Measurements from ENCODE around the gene GRAMD1B. TPM values are rescaled to one million over a fixed set of nuclear protein-coding genes. Genes with fewer than 3 reads are reported as not detected.
A peak's percentile ranks its signal among the peaks of the same experiment; 100 is the strongest.
"Not testable (repeated sequence)": the region's sequence is repeated elsewhere in the genome, so short reads cannot be mapped to it uniquely, and the experiment has no call there.

GRAMD1B gene
- total and polyA plus RNA-seq, 4 donors: 28.7 to 51.5 (median 45.9) TPM

- H3K4me3 ChIP-seq (ENCODE audit: low read depth, low read length): no peak overlapping the region
- WGBS (ENCODE audit: insufficient coverage): 94% methylated on average over 2 of the region's 6 CpGs
- DNase-seq (ENCODE audit: low read depth in 4 of 6, low spot score in 6 of 6): no peak
- H3K27me3 ChIP-seq (ENCODE audit: control insufficient read depth, insufficient read depth, low read length): no peaks in the 10 kb centered on the region
- no peaks in the 10 kb centered on the region for H3K9me3 ChIP-seq (ENCODE audit: control insufficient read depth, insufficient read depth, low read length)
- H3K4me1 ChIP-seq (ENCODE audit: control insufficient read depth, insufficient read depth, low read length): peaks cover 4% of the 10 kb centered on the region
- H3K36me3 ChIP-seq (ENCODE audit: control insufficient read depth, insufficient read depth, low read length): peaks cover 8% of the 10 kb centered on the region
- H3K27ac ChIP-seq (ENCODE audit: low read depth, low read length): peak overlapping the region; percentile 20
Measured at GRCh38 chr11:123494195-123495050, 64.4 kb downstream of the GRAMD1B start.

- Histone ChIP-seq H3K27ac (ENCODE audit: low read depth, low read length) (no peak overlapping the region), H3K4me1 (ENCODE audit: control insufficient read depth, insufficient read depth, low read length) (peaks cover 6% of the 10 kb centered on the region), H3K36me3 (ENCODE audit: control insufficient read depth, insufficient read depth, low read length) (no peaks in the 10 kb centered on the region), H3K4me3 (ENCODE audit: low read depth, low read length) (no peak overlapping the region), H3K9me3 (ENCODE audit: control insufficient read depth, insufficient read depth, low read length) (no peaks in the 10 kb centered on the region), H3K27me3 (ENCODE audit: control insufficient read depth, insufficient read depth, low read length) (no peaks in the 10 kb centered on the region)
- DNase-seq (ENCODE audit: low read depth in 4 of 6, low spot score in 6 of 6): no peak
- WGBS (ENCODE audit: insufficient coverage): 84% methylated on average over 2 of the region's 5 CpGs
Measured at GRCh38 chr11:123504401-123504800, 74.3 kb downstream of the GRAMD1B start.

- no peak overlapping the region for H3K27ac ChIP-seq (ENCODE audit: low read depth, low read length)
- WGBS (ENCODE audit: insufficient coverage): 54% methylated on average over 5 of the region's 6 CpGs
- H3K36me3 ChIP-seq (ENCODE audit: control insufficient read depth, insufficient read depth, low read length): peaks cover 3% of the 10 kb centered on the region
- no peak overlapping the region for H3K4me3 ChIP-seq (ENCODE audit: low read depth, low read length)
- peaks cover 20% of the 10 kb centered on the region for H3K4me1 ChIP-seq (ENCODE audit: control insufficient read depth, insufficient read depth, low read length)
- no peaks in the 10 kb centered on the region for H3K27me3 ChIP-seq (ENCODE audit: control insufficient read depth, insufficient read depth, low read length)
- H3K9me3 ChIP-seq (ENCODE audit: control insufficient read depth, insufficient read depth, low read length): no peaks in the 10 kb centered on the region
- peak in 3 of 6 donors; percentile 57 to 84 (median 68) for DNase-seq (ENCODE audit: low read depth in 4 of 6, low spot score in 6 of 6)
Measured at GRCh38 chr11:123505546-123506299, 75.7 kb downstream of the GRAMD1B start.

- DNase-seq (ENCODE audit: low read depth in 4 of 6, low spot score in 6 of 6): peak in 1 of 6 donors; percentile 12
- no peaks in the 10 kb centered on the region for H3K9me3 ChIP-seq (ENCODE audit: control insufficient read depth, insufficient read depth, low read length)
- H3K27ac ChIP-seq (ENCODE audit: low read depth, low read length): no peak overlapping the region
- no peaks in the 10 kb centered on the region for H3K27me3 ChIP-seq (ENCODE audit: control insufficient read depth, insufficient read depth, low read length)
- H3K4me3 ChIP-seq (ENCODE audit: low read depth, low read length): no peak overlapping the region
- H3K4me1 ChIP-seq (ENCODE audit: control insufficient read depth, insufficient read depth, low read length): peaks cover 32% of the 10 kb centered on the region
- H3K36me3 ChIP-seq (ENCODE audit: control insufficient read depth, insufficient read depth, low read length): peaks cover 3% of the 10 kb centered on the region
- 63% methylated on average over 1 of the region's 1 CpG for WGBS (ENCODE audit: insufficient coverage)
Measured at GRCh38 chr11:123507043-123507442, 77.0 kb downstream of the GRAMD1B start.

GRCh38 chr11:123509737-123510578 lies 79.9 kb downstream of the GRAMD1B start:
- Histone ChIP-seq H3K27me3 (ENCODE audit: control insufficient read depth, insufficient read depth, low read length) (no peaks in the 10 kb centered on the region), H3K27ac (ENCODE audit: low read depth, low read length) (peak overlapping the region; percentile 78), H3K4me1 (ENCODE audit: control insufficient read depth, insufficient read depth, low read length) (peaks cover 33% of the 10 kb centered on the region), H3K36me3 (ENCODE audit: control insufficient read depth, insufficient read depth, low read length) (peaks cover 3% of the 10 kb centered on the region), H3K4me3 (ENCODE audit: low read depth, low read length) (no peak overlapping the region), H3K9me3 (ENCODE audit: control insufficient read depth, insufficient read depth, low read length) (no peaks in the 10 kb centered on the region)
- DNase-seq (ENCODE audit: low read depth in 4 of 6, low spot score in 6 of 6): peak in 5 of 6 donors; percentile 73 to 97 (median 81)
- WGBS (ENCODE audit: insufficient coverage): 32% methylated on average over 15 of the region's 18 CpGs

- peaks cover 3% of the 10 kb centered on the region for H3K36me3 ChIP-seq (ENCODE audit: control insufficient read depth, insufficient read depth, low read length)
- DNase-seq (ENCODE audit: low read depth in 4 of 6, low spot score in 6 of 6): peak in 1 of 6 donors; percentile 23
- H3K4me3 ChIP-seq (ENCODE audit: low read depth, low read length): no peak overlapping the region
- no peaks in the 10 kb centered on the region for H3K9me3 ChIP-seq (ENCODE audit: control insufficient read depth, insufficient read depth, low read length)
- WGBS (ENCODE audit: insufficient coverage): 80% methylated on average over 3 of the region's 13 CpGs
- H3K27ac ChIP-seq (ENCODE audit: low read depth, low read length): peak overlapping the region; percentile 78
- H3K27me3 ChIP-seq (ENCODE audit: control insufficient read depth, insufficient read depth, low read length): no peaks in the 10 kb centered on the region
- H3K4me1 ChIP-seq (ENCODE audit: control insufficient read depth, insufficient read depth, low read length): peaks cover 33% of the 10 kb centered on the region
Measured at GRCh38 chr11:123510579-123510905, 80.5 kb downstream of the GRAMD1B start.

GRCh38 chr11:123511037-123511870 lies 81.2 kb downstream of the GRAMD1B start:
- Histone ChIP-seq H3K27me3 (ENCODE audit: control insufficient read depth, insufficient read depth, low read length) (no peaks in the 10 kb centered on the region), H3K9me3 (ENCODE audit: control insufficient read depth, insufficient read depth, low read length) (no peaks in the 10 kb centered on the region), H3K27ac (ENCODE audit: low read depth, low read length) (peak overlapping the region; percentile 78), H3K4me3 (ENCODE audit: low read depth, low read length) (no peak overlapping the region), H3K36me3 (ENCODE audit: control insufficient read depth, insufficient read depth, low read length) (peaks cover 3% of the 10 kb centered on the region), H3K4me1 (ENCODE audit: control insufficient read depth, insufficient read depth, low read length) (peaks cover 28% of the 10 kb centered on the region)
- DNase-seq (ENCODE audit: low read depth in 4 of 6, low spot score in 6 of 6): peak in 5 of 6 donors; percentile 86 to 98 (median 91)
- WGBS (ENCODE audit: insufficient coverage): 0% methylated on average over 10 of the region's 14 CpGs

GRCh38 chr11:123513309-123513708 lies 83.2 kb downstream of the GRAMD1B start:
- H3K4me1 ChIP-seq (ENCODE audit: control insufficient read depth, insufficient read depth, low read length): peaks cover 34% of the 10 kb centered on the region
- H3K27me3 ChIP-seq (ENCODE audit: control insufficient read depth, insufficient read depth, low read length); H3K36me3 ChIP-seq (ENCODE audit: control insufficient read depth, insufficient read depth, low read length); H3K4me3 ChIP-seq (ENCODE audit: low read depth, low read length); DNase-seq (ENCODE audit: low read depth in 4 of 6, low spot score in 6 of 6); H3K27ac ChIP-seq (ENCODE audit: low read depth, low read length); H3K9me3 ChIP-seq (ENCODE audit: control insufficient read depth, insufficient read depth, low read length): not testable (repeated sequence)

GRCh38 chr11:123516238-123516637 lies 86.2 kb downstream of the GRAMD1B start:
- no CpG with 5 or more reads among the region's 4 CpGs for WGBS (ENCODE audit: insufficient coverage)
- DNase-seq (ENCODE audit: low read depth in 4 of 6, low spot score in 6 of 6): no peak
- no peak overlapping the region for H3K4me3 ChIP-seq (ENCODE audit: low read depth, low read length)
- no peaks in the 10 kb centered on the region for H3K9me3 ChIP-seq (ENCODE audit: control insufficient read depth, insufficient read depth, low read length)
- H3K4me1 ChIP-seq (ENCODE audit: control insufficient read depth, insufficient read depth, low read length): peaks cover 34% of the 10 kb centered on the region
- H3K36me3 ChIP-seq (ENCODE audit: control insufficient read depth, insufficient read depth, low read length): no peaks in the 10 kb centered on the region
- no peak overlapping the region for H3K27ac ChIP-seq (ENCODE audit: low read depth, low read length)
- H3K27me3 ChIP-seq (ENCODE audit: control insufficient read depth, insufficient read depth, low read length): no peaks in the 10 kb centered on the region
